GM12801 (cell line): ENCODE data around the gene NELFE.

ENCODE experiments used
- TF ChIP-seq, protein P1 (sequence below): IDR thresholded peaks from one replicate; pipeline ENCODE4 v1.5.1; 2011; ENCODE audit warnings: control low read depth; ENCODE audit not compliant: insufficient read length; ENCODE audit errors: extremely low read depth

The NELFE gene

DNA sequence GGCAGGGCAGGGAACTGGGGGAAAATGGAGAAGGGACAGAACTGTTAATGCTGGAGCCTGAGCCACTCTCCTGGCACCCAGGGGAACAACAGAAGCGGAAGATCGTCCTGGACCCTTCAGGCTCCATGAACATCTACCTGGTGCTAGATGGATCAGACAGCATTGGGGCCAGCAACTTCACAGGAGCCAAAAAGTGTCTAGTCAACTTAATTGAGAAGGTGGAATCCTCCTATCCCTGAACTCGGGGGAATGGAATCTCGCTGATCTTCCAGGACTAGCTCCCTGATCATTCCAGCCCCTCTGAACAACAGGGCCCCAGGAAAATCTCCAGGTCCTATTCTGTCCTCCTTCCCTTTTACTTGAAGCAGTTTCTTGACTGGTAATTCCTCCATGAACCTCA lies 10.9 kb downstream of the NELFE start:
- TF ChIP-seq, protein P1, sequence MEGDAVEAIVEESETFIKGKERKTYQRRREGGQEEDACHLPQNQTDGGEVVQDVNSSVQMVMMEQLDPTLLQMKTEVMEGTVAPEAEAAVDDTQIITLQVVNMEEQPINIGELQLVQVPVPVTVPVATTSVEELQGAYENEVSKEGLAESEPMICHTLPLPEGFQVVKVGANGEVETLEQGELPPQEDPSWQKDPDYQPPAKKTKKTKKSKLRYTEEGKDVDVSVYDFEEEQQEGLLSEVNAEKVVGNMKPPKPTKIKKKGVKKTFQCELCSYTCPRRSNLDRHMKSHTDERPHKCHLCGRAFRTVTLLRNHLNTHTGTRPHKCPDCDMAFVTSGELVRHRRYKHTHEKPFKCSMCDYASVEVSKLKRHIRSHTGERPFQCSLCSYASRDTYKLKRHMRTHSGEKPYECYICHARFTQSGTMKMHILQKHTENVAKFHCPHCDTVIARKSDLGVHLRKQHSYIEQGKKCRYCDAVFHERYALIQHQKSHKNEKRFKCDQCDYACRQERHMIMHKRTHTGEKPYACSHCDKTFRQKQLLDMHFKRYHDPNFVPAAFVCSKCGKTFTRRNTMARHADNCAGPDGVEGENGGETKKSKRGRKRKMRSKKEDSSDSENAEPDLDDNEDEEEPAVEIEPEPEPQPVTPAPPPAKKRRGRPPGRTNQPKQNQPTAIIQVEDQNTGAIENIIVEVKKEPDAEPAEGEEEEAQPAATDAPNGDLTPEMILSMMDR, result no peak

DNA sequence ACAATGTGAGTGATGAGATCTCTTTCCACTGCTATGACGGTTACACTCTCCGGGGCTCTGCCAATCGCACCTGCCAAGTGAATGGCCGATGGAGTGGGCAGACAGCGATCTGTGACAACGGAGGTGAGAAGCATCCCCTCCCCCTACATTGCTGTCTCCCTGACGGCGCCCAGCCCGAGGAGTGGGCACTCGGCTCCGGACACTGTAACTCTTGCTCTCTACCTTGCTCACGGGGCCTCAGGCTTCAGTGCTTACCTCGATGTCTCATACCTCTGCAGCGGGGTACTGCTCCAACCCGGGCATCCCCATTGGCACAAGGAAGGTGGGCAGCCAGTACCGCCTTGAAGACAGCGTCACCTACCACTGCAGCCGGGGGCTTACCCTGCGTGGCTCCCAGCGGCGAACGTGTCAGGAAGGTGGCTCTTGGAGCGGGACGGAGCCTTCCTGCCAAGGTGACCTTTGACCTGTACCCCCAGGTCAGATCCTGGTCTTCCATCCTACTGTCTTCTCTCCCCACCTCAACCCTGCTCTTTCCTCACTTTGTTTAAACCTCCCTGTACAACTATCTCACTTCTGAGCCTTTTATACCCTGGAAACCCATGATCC lies 11.6 kb downstream of the NELFE start:
- TF ChIP-seq, protein P1, result no peak

DNA sequence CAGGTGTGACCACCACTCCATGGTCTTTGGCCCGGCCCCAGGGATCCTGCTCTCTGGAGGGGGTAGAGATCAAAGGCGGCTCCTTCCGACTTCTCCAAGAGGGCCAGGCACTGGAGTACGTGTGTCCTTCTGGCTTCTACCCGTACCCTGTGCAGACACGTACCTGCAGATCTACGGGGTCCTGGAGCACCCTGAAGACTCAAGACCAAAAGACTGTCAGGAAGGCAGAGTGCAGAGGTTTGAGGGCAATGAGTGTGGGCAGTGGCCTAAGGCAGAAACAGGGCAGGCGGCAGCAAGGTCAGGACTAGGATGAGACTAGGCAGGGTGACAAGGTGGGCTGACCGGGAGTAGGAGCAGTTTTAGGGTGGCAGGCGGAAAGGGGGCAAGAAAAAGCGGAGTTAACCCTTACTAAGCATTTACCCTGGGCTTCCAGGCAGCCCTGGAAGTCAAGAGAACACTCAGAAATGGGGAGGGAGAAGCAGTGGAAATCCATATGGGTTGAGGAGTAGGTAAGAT lies 12.3 kb downstream of the NELFE start:
- TF ChIP-seq, protein P1, result no peak

DNA sequence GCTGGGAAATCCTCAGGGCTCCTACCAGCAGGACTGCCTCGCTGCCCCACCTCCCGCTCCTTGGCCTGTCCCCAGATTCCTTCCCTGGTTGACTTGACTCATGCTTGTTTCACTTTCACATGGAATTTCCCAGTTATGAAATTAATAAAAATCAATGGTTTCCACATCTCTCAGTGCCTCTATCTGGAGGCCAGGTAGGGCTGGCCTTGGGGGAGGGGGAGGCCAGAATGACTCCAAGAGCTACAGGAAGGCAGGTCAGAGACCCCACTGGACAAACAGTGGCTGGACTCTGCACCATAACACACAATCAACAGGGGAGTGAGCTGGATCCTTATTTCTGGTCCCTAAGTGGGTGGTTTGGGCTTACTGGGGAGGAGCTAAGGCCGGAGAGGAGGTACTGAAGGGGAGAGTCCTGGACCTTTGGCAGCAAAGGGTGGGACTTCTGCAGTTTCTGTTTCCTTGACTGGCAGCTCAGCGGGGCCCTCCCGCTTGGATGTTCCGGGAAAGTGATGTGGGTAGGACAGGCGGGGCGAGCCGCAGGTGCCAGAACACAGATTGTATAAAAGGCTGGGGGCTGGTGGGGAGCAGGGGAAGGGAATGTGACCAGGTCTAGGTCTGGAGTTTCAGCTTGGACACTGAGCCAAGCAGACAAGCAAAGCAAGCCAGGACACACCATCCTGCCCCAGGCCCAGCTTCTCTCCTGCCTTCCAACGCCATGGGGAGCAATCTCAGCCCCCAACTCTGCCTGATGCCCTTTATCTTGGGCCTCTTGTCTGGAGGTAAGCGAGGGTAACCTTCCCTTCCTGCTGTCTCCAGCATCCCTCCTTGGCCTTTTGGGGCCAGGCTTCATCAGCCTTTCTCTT lies 13.0 kb downstream of the NELFE start, which contains the start of gene CFB:
Gene CFB, plus strand, starts transcription at position 589 of the 863 bp plus-strand sequence. Its CDS starts 127 bp downstream, at position 716.
- TF ChIP-seq, protein P1, result no peak

DNA sequence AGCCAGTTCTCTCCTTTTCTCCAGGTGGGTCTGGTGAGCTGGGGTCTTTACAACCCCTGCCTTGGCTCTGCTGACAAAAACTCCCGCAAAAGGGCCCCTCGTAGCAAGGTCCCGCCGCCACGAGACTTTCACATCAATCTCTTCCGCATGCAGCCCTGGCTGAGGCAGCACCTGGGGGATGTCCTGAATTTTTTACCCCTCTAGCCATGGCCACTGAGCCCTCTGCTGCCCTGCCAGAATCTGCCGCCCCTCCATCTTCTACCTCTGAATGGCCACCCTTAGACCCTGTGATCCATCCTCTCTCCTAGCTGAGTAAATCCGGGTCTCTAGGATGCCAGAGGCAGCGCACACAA lies 13.6 kb downstream of the NELFE start:
- TF ChIP-seq, protein P1, result no peak

DNA sequence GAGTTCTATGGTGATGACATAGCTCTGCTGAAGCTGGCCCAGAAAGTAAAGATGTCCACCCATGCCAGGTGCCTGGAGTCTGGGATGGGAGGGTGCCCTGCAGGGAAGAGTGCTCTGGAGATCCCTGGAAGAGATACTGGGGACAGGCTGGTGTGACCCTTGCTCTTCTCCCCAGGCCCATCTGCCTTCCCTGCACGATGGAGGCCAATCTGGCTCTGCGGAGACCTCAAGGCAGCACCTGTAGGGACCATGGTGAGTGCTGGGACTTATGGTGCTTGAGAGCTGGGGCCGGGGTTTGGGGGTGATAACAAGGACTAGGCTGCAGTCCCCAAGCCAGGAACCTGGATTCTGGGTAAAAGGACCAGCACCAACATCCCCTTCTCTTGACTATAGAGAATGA lies 15.0 kb downstream of the NELFE start:
- TF ChIP-seq, protein P1, result no peak

DNA sequence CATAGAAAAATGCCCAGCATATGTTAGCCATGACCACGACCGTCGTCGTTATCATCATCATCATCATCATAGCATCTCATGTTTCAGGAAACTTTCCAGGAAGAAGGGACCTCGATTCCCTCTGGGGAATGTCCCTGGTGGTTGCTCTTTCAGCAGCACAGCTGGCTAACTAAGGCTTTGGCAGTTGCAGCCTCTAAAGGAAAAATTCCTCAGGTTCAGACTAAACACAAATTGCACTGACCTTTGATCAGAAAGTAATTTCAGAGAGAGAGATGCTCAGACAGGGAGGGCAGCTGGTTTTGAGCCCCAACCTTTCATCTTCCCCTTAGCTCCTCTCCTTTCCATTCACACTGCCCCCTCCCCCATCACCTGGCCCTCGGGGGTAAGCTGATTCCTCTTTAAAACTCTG lies 18.5 kb downstream of the NELFE start:
- TF ChIP-seq, protein P1, result no peak
